ENCODE data around the gene COX8A.
"Not testable (repeated sequence)": the region's sequence is repeated elsewhere in the genome, so short reads cannot be mapped to it uniquely, and the experiment has no call there.

The COX8A gene

DNA sequence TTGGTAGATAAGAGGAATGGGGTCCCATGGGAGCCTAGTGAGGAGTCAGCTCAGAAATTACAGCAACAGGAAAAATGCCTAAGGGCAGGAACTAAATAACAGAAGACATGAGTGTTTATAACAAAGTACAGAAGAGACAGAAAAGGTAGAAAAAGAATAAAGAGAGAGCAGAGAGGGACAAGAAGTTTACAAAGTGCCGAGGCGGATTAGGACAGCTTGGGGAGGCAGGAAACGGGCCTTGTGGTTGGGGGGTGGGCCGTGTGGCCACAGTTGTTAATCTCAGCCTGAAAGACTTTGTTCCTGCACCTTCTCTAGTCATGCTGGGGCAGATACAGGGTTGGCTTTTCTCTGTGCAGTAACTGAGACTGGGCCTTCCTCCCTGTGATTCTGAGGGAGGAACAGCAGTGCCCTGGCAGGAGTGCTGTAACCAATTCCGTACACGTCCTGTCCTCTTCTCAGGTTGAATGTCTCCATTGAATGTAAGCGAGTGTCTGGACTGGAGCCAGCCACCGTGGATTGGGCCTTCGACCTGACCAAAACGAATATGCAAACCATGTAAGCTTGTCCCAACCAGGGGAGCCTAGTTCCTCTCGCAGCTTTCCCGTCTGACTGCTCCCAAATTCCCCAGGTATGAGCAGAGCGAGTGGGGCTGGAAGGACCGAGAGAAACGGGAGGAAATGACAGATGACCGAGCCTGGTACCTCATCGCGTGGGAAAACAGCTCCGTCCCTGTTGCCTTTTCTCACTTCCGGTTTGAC lies 22.5 kb upstream of the COX8A start:
- peak; percentile 57 for DNase-seq (ENCODE audit: low spot score)
- no peak for TF ChIP-seq CTCF (IDR thresholded peaks at IDR 0.05; ENCODE audit: extremely low read depth, missing control alignments)

DNA sequence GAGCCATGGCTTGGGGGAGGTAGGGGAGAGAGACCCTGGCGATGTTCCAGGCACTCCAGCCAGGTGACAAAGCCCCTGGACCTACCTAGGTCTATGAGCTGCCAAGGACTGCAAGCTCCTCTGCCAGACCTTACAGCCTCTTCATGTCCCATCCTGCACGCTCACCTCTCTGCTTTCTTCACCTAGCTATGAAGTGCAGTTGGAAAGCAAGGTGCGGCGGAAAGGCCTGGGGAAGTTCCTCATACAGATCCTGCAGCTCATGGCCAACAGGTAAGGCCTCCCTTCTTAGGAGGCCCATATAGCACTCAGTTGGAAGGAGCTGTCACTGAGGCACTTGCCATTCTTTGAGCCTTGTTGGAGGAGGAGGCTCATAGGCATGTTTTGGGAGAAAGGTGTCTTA lies 21.9 kb upstream of the COX8A start:
- DNase-seq (ENCODE audit: low spot score) = no peak
- no peak for TF ChIP-seq CTCF (IDR thresholded peaks at IDR 0.05; ENCODE audit: extremely low read depth, missing control alignments)

GRCh38 chr11:63958008-63958407 lies 16.4 kb upstream of the COX8A start:
- no peak for DNase-seq (ENCODE audit: low spot score)
- no peak for TF ChIP-seq CTCF (IDR thresholded peaks at IDR 0.05; ENCODE audit: extremely low read depth, missing control alignments)

GRCh38 chr11:63961608-63962412 lies 12.6 kb upstream of the COX8A start:
- TF ChIP-seq CTCF (IDR thresholded peaks at IDR 0.05; ENCODE audit: extremely low read depth, missing control alignments) = no peak
- DNase-seq (ENCODE audit: low spot score) = no peak

DNA sequence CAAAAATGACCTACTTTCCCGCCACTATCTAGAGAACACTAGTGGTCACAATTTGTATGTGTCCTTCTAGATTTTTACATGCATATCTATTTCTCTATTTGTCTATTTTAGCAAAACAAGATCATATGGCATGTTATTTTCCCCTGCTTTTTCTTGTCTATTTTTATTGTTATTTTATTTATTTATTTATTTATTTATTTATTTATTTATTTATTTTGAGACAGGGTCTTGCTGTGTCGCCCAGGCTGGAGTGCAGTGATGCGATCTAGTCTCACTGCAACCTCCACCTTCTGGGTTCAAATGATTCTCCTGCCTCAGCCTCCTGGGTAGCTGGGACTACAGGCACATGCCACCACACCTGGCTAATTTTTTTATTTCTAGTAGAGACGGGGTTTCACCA lies 10.5 kb upstream of the COX8A start:
- not testable (repeated sequence) for DNase-seq (ENCODE audit: low spot score)

DNA sequence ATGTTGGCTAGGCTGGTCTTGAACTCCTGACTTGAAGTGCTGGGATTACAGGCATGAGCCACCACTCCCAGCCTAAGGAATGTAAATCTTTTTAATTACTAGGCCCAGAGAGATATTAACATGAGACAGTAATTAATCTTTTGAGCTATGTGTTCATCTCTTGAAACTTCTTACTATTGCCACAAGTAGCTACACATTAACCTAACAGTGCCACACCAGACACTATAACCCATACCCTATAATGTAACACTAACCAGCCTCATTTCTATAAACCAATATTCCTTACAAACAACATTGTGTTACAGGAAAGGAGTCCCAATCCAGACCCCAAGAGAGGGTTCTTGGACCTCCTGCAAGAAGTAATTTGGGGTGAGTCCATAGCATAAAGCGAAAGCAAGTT lies 8.0 kb upstream of the COX8A start:
- DNase-seq (ENCODE audit: low spot score) = no peak

GRCh38 chr11:63969461-63969860 lies 5.0 kb upstream of the COX8A start:
- no peak for TF ChIP-seq CTCF (IDR thresholded peaks at IDR 0.05; ENCODE audit: extremely low read depth, missing control alignments)
- DNase-seq (ENCODE audit: low spot score) = no peak

More for the DNA sequence above, 8.0 kb upstream of the COX8A start:
- TF ChIP-seq CTCF (IDR thresholded peaks at IDR 0.05; ENCODE audit: extremely low read depth, missing control alignments) = no peak
